Fibroblast of skin of left quadriceps (primary cell): ENCODE measurements around the gene GLDN.

Experiments
- DNase-seq, 2 experiments: peaks; one replicate each; pipeline ENCODE4 v3.0.0-alpha.2; 2013; ENCODE audit warnings: low read depth in 2 of 2

The GLDN gene

GRCh38 chr15:51341366-51342226 is at the start of gene GLDN:
Gene GLDN (plus strand): TSS chr15:51341655. CDS start chr15:51341685, 30 bp downstream.
- no peak for DNase-seq

GRCh38 chr15:51298620-51299019 is 42.8 kb upstream of the GLDN start:
- DNase-seq, result no peak

GRCh38 chr15:51299187-51300015 is 42.1 kb upstream of the GLDN start:
- no peak for DNase-seq

GRCh38 chr15:51302480-51302879 is 39.0 kb upstream of the GLDN start:
- no peak for DNase-seq

GRCh38 chr15:51303462-51303980 is 37.9 kb upstream of the GLDN start:
- no peak for DNase-seq

- no peak for DNase-seq
Observed at GRCh38 chr15:51307325-51307724, 34.1 kb upstream of the GLDN start.

GRCh38 chr15:51307811-51308210 is 33.6 kb upstream of the GLDN start:
- no peak for DNase-seq

DNA sequence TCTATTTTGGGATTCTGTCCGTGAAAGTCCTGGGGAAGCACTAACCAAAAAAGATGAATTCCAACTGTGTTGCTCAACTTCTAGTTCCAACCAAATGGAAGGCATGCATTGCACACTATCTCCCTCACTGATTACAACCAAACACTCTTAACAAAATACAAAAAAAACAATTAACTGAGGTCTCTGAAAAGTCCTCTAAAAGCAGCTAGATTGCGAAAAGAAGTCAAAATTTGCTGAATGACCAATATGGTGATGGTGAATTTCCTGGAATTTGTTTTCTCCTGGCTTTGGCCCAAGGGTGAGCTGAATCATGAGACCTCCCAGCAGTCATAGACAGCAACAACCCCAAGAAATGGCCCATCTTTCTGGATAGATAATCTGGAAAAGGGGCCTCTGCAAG is 31.4 kb upstream of the GLDN start:
- peak; percentile 45 to 49 for DNase-seq

DNA sequence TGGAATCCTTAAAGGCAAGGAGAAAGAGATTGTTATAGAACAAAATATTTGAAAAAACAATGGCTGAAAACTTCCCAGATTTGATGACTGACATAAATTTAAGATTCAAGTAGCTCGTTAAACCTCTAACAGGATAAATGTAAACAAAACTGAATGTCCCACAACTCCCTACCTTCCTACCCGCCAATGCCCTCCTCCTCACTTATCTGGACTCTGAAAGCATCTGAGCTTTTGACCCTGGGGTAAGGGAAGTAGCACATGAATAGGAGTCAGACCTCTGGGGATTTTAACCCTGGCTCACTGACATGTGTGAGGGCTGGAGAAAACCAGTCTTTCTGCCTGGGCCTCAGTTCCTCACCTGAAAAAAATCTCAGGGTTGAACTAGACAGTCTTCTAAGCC is 29.9 kb upstream of the GLDN start:
- DNase-seq, result no peak

GRCh38 chr15:51312166-51313073 is 29.0 kb upstream of the GLDN start:
- DNase-seq, result peak in 1 of 2 experiments; percentile 12

DNA sequence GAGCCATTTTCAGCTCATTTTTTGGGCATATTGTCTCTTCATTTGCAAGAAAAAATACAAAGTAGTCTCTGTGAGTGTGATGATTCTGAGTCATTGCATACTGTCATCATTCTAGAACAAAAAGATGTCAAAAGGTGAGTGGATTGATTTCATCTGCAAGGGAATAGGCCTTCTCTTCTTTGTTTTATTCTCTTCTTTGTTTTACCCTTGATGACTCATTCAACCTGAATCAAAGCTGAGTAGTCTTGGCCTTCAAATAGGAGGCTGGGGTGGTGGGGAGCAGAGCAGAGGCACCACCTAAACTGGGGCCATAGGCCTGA is 28.4 kb upstream of the GLDN start:
- no peak for DNase-seq

DNA sequence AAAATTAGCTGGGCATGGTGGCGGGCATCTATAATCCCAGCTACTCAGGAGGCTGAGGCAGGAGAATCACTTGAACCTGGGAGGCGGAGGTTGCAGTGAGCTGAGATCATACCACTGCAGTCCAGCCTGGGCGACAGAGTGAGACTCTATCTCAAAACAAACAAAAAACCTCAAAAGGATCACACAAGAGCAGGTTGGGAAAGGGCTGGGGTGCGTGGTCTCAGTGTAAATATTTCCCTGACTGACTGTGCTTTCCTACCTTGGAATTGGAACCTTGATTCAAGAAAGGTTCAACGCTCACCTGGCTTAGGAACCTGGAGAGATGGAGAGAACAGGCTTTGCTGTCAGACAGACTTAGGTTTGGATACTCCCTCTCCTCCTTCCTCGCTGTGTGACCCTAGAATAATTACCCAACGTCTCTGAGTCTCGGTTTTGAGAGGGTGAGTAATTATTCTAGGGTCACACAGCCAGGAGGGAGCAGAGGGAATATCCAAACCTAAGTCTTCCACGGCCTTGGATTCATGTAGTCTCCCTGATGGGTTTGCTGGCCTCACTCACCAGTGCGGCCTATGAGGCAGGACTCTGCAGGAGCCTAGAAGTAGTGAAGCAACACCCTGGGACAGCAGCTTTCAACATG is 27.7 kb upstream of the GLDN start:
- DNase-seq, result no peak

DNA sequence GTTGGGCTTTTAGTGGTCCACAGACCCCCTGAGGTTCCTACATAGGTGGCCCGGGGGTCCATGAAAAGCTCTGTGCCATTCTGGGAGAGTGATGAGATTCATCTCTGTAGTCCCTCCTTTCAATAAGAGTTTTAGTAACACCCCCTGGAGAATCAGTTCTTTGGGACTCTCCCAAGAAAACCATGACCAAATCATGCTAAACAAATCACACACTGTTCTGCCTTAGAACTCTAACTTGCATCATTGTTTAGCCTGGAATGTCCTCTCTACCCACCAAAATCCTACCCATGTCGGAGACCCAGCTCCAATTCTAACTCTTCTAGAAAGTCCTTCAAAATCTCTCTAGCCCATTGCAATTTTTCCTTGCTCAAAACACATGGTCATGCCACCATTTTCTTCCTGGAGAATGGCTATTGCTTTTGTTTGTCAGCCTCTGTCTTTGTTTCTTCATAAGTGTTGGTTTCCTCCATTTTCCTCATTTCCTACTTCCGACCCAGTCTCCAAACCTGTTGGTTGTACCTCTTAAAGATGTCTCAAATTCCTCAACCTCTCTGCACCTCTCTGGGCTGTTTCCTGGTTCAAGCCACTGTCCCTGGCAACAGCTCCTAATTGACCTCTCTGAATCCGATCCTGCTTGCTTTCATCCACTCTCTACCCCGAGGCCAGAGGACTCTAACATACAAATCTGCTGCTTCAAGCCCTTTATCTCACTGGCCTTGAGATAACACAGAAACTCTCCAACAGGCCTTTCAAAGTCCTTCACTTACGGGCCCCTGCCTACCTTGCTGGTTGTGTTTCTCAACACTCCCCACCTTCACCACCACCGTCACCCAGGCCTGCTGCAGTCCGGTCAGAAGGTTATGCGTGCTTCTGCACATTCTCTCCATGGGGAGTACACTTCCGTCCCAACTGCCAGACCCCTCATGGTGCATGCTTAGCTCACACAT is 26.8 kb upstream of the GLDN start:
- DNase-seq, result no peak

DNA sequence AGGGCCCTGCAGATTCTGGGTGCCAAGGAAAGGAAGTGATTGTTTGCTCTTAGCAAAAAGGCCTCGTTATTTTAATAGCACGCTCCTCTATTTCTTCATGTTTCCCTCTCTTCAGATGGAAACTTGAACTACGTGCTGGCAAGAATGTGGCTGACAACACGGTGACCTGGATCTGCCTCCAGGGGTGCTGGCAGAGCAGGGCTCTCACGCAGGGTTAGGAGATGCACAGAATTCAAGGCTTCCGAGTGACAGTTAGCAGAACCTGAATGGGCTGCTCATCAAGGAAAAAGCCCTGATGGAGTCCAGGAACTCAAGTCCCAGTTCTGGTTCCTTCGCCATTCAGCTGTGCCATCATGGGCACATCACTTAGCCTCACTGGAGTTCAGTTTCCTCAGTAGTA is 25.7 kb upstream of the GLDN start:
- DNase-seq, result no peak

- no peak for DNase-seq
Observed at GRCh38 chr15:51316636-51317035, 24.8 kb upstream of the GLDN start.

GRCh38 chr15:51318382-51319150 is 22.9 kb upstream of the GLDN start:
- no peak for DNase-seq

GRCh38 chr15:51319539-51319938 is 21.9 kb upstream of the GLDN start:
- DNase-seq, result no peak

- DNase-seq, result no peak
Observed at GRCh38 chr15:51320843-51321242, 20.6 kb upstream of the GLDN start.

DNA sequence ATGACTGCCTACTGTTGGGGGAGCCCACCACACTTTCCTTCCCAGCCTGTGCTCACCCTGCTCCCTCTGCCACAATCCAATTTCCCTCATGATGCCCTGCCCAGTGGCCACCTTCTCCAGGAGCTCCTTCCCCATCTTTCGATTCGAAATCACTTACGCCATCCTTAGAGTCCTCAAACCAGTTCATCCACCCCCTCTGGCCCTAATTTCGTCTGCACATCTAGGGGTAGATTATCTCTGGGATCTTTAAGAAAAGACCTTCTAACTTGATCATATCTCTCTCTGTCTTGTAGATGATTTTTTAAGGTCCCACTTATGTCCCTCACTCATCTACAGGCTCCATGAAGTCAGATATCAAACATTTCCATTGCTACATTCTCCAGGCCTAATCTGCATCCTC is 20.1 kb upstream of the GLDN start:
- no peak for DNase-seq
